Activated T-cell treated with anti-CD3 and anti-CD28 coated beads, Interleukin-2, amount 50 U/mL, for 4 hours (primary cell): ENCODE measurements around the gene SSNA1. TPM values are rescaled to one million over a fixed set of nuclear protein-coding genes. Genes with fewer than 3 reads are reported as not detected.

Experiments used
- ATAC-seq, 2 donors: fragments of 200-7000 bp; cut with Tn5 transposase; one replicate each; pipeline ENCODE4 v1.10.0; 2021
- DNase-seq: peaks from one replicate; pipeline ENCODE4 v3.0.0-alpha.2; 2020
- H3K27me3 Mint-ChIP-seq: one replicate; pipeline ENCODE4 v1.8.0; 2021; ENCODE audit warnings: low read depth, mixed read lengths
- H3K36me3 Mint-ChIP-seq: one replicate; pipeline ENCODE4 v1.8.0; 2022; ENCODE audit warnings: mixed read lengths; ENCODE audit not compliant: insufficient read depth
- H3K4me1 Mint-ChIP-seq: one replicate; pipeline ENCODE4 v1.8.0; 2021; ENCODE audit warnings: low read depth, mixed read lengths
- H3K4me3 Mint-ChIP-seq: one replicate; pipeline ENCODE4 v1.8.0; 2021; ENCODE audit warnings: mild to moderate bottlenecking, moderate library complexity, mixed read lengths
- H3K9me3 Mint-ChIP-seq: one replicate; pipeline ENCODE4 v1.8.0; 2021; ENCODE audit warnings: mixed read lengths
- total RNA-seq, 3 donors: library from RNA; stranded (reverse); gene quantifications; one replicate each; pipeline ENCODE4 v1.2.1, GENCODE V29; 2021

Gene SSNA1
- total RNA-seq, 3 donors from 2014 or later: 144 to 156 (median 150) TPM

GRCh38 chr9:137148242-137148641 is 40.2 kb upstream of the SSNA1 start:
- Mint-ChIP-seq H3K4me1 (no peaks in the 10 kb centered on the region), H3K9me3 (no peaks in the 10 kb centered on the region), H3K27me3 (peaks cover 14% of the 10 kb centered on the region), H3K36me3 (no peaks in the 10 kb centered on the region), H3K4me3 (no peak overlapping the region)
- no peak for DNase-seq
- no peak for ATAC-seq

DNA sequence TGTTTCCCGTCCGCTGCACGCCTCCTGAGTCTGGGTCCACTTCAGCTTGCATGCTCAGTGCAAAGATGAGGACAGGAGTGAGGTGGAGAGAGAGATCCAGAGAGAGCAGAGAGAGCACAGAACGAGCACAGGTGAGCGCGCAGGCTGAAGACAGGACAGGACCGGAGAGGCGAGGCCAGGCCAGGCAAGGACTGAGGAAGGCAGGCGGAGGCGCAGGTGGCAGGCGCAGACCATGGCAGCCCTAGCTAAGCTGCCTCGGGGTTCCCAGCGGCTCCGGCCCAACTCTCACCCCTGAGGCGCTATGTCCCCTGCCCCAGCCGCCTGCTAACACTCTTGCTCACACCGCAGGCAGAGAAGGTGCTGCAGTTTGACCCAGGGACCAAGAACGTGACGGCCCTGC is 39.8 kb upstream of the SSNA1 start:
- ATAC-seq (no peak), DNase-seq (no peak)
- Mint-ChIP-seq H3K4me1 (no peaks in the 10 kb centered on the region), H3K36me3 (no peaks in the 10 kb centered on the region), H3K9me3 (no peaks in the 10 kb centered on the region), H3K27me3 (peaks cover 10% of the 10 kb centered on the region), H3K4me3 (no peak overlapping the region)

DNA sequence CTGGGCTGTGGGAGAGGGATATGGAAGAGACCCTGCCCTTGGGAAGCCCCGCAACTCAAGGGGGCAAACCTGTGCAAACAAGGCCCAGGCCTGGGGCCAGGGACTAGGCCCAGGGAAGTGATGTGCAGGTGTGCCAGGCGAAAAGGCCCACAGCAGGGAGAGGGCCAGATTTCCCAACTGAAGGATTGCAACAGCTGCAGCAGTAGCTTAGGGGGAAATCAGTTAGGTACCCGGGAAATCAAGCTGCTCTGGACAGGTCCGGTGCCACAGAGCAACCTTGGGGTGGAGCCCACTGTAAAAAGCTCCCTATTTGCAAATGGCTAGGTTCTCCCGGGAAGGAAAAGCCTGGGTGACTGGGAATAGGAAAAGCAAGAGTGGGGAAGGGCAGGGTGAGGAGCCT is 39.1 kb upstream of the SSNA1 start:
- no peak for ATAC-seq
- no peak overlapping the region for H3K4me3 Mint-ChIP-seq
- no peaks in the 10 kb centered on the region for H3K9me3 Mint-ChIP-seq
- no peaks in the 10 kb centered on the region for H3K4me1 Mint-ChIP-seq
- no peaks in the 10 kb centered on the region for H3K36me3 Mint-ChIP-seq
- no peak for DNase-seq
- peaks cover 8% of the 10 kb centered on the region for H3K27me3 Mint-ChIP-seq

DNA sequence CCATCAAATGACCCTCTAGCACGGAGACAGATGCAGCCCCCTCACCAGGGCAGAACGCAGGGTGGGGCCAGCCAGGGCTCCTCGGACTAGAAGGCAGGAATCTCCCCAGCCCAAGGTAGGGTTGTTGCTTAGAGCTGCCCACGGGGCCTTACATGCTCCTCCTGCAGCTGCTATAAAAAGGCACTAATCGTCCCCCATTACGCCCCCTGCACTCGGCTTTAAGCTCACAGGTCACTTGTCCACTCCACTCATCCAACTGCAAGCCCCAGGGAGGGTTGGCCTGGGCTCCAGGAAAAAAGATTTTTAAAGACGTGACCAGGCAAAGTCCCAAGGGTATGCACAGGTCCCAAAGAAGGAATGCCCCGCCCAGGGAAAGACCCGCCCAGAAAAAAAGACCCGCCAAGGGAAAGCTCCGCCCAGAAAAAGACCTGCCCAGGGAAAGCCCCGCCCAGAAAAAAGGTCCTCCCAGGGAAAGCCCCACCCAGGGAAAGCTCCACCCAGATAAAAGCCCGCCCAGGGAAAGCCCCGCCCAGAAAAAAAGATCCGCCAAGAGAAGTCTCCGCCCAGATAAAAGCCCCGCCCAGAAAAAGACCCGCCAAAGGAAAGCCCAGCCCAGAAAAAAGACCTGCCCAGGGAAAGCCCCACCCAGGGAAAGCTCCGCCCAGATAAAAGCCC is 38.4 kb upstream of the SSNA1 start:
- Mint-ChIP-seq H3K36me3 (no peaks in the 10 kb centered on the region), H3K4me3 (no peak overlapping the region), H3K9me3 (no peaks in the 10 kb centered on the region), H3K4me1 (no peaks in the 10 kb centered on the region), H3K27me3 (peaks cover 13% of the 10 kb centered on the region)
- ATAC-seq: no peak
- no peak for DNase-seq

GRCh38 chr9:137150617-137151457 is 37.6 kb upstream of the SSNA1 start:
- H3K9me3 Mint-ChIP-seq: no peaks in the 10 kb centered on the region
- peak; percentile 32 for DNase-seq

GRCh38 chr9:137152844-137153405 is 35.6 kb upstream of the SSNA1 start:
- Mint-ChIP-seq H3K4me3 (no peak overlapping the region), H3K9me3 (no peaks in the 10 kb centered on the region), H3K27me3 (peaks cover 27% of the 10 kb centered on the region), H3K4me1 (peaks cover 8% of the 10 kb centered on the region), H3K36me3 (no peaks in the 10 kb centered on the region)
- ATAC-seq: no peak
- DNase-seq: no peak

More at GRCh38 chr9:137150617-137151457, 37.6 kb upstream of the SSNA1 start:
- ATAC-seq: peak; percentile 53 to 57
- no peaks in the 10 kb centered on the region for H3K4me1 Mint-ChIP-seq
- no peaks in the 10 kb centered on the region for H3K36me3 Mint-ChIP-seq
- H3K4me3 Mint-ChIP-seq: no peak overlapping the region
- peaks cover 17% of the 10 kb centered on the region for H3K27me3 Mint-ChIP-seq

DNA sequence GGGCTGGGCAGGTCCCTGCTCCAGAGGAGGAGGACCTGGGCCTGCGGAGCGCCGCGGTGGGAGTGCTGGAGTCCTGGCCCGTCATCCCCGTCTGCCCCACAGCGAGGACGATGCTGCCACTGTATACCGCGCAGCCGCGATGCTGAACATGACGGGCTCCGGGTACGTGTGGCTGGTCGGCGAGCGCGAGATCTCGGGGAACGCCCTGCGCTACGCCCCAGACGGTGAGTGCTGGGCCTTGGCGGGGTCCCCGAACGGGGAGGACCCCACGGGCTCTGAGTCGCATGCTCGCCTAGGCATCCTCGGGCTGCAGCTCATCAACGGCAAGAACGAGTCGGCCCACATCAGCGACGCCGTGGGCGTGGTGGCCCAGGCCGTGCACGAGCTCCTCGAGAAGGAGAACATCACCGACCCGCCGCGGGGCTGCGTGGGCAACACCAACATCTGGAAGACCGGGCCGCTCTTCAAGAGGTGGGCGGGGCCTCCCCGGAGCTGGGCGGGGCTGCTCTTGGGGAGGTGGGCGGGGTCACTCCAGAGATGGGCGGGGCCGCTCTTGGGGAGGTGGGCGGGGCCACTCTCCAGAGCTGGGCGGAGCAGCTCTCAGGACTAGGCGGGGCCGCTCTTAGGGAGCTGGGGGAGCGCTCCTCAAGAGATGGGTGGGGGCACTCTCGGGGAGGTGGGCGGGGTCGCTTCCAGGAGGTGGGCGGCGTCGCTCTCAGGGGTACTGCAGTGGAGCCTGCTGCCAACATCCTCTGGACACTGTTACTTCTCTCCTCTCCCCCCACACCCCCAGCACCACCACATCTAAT is 31.7 kb upstream of the SSNA1 start:
- Mint-ChIP-seq H3K4me3 (peak overlapping the region; percentile 55), H3K36me3 (no peaks in the 10 kb centered on the region), H3K4me1 (peaks cover 19% of the 10 kb centered on the region), H3K27me3 (peaks cover 47% of the 10 kb centered on the region), H3K9me3 (no peaks in the 10 kb centered on the region)
- peak; percentile 62 for DNase-seq
- peak; percentile 69 to 76 for ATAC-seq

DNA sequence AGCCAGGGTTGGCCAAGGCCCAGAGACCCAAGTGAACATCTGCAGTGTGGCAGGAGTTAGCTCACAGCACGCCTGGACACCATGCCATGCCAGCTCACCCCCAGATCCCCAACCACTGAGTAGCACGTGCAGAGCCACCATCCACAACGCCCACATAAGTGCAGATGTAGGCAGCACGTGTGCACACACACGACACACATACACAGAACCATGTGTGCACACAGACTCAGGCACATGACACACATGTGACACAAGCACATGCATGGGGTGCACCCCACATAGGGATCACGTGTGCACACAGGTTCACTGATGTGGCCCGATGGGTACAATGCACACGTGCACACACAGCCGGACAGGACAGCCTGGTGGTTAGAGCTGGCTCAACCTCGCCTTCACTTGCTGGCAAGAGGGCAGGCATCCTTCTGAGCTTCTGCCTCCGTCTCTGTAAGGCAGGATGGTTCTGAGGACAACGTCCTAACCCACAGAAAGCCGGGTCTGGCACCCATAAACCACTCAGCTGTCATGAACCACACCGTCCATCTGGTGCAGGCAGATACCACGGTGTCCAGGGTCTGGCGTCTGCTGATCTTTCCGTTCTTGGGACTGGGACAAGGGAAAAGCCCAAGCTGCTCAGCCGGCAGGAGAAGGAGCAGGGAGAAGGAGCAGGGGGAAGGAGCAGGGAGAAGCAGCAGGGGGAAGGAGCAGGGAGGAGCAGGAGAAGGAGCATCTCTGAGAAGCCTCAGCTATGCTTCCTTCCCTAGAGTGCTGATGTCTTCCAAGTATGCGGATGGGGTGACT is 30.7 kb upstream of the SSNA1 start:
- no peaks in the 10 kb centered on the region for H3K9me3 Mint-ChIP-seq
- ATAC-seq: no peak
- no peak for DNase-seq
- H3K27me3 Mint-ChIP-seq: peaks cover 51% of the 10 kb centered on the region
- H3K36me3 Mint-ChIP-seq: no peaks in the 10 kb centered on the region
- H3K4me3 Mint-ChIP-seq: no peak overlapping the region
- H3K4me1 Mint-ChIP-seq: peaks cover 19% of the 10 kb centered on the region

DNA sequence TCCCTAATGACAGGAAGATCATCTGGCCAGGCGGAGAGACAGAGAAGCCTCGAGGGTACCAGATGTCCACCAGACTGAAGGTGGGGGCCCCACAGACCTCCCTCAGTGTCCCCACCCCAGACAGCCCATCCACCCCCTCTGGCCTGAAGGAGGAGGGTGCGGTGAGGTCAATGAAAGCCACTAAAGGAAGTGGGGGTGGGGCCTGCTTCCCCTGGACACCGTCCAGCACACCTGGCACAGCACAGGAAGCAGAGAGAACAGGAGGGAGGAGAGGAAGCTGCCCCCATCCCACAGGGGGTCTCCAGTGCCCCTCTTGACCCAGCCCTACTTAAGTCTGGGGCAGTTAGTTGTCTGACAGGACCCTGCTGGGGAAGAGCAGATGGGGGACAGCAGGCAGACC is 29.9 kb upstream of the SSNA1 start:
- no peaks in the 10 kb centered on the region for H3K9me3 Mint-ChIP-seq
- H3K36me3 Mint-ChIP-seq: no peaks in the 10 kb centered on the region
- ATAC-seq (no peak), DNase-seq (no peak)
- H3K4me3 Mint-ChIP-seq: no peak overlapping the region
- H3K4me1 Mint-ChIP-seq: peaks cover 19% of the 10 kb centered on the region
- peaks cover 54% of the 10 kb centered on the region for H3K27me3 Mint-ChIP-seq

- H3K27me3 Mint-ChIP-seq: peaks cover 58% of the 10 kb centered on the region
- no peak overlapping the region for H3K4me3 Mint-ChIP-seq
- H3K9me3 Mint-ChIP-seq: no peaks in the 10 kb centered on the region
- DNase-seq (no peak), ATAC-seq (no peak)
- peaks cover 19% of the 10 kb centered on the region for H3K4me1 Mint-ChIP-seq
- H3K36me3 Mint-ChIP-seq: no peaks in the 10 kb centered on the region
Measured at GRCh38 chr9:137159105-137160053, 29.1 kb upstream of the SSNA1 start.

- ATAC-seq (no peak), DNase-seq (no peak)
- Mint-ChIP-seq H3K4me1 (peaks cover 19% of the 10 kb centered on the region), H3K27me3 (peaks cover 58% of the 10 kb centered on the region), H3K36me3 (no peaks in the 10 kb centered on the region), H3K4me3 (no peak overlapping the region), H3K9me3 (no peaks in the 10 kb centered on the region)
Measured at GRCh38 chr9:137160054-137160425, 28.4 kb upstream of the SSNA1 start.

- Mint-ChIP-seq H3K27me3 (peaks cover 62% of the 10 kb centered on the region), H3K36me3 (no peaks in the 10 kb centered on the region), H3K4me3 (no peak overlapping the region), H3K9me3 (no peaks in the 10 kb centered on the region), H3K4me1 (peaks cover 19% of the 10 kb centered on the region)
- DNase-seq (no peak), ATAC-seq (no peak)
Measured at GRCh38 chr9:137160716-137161557, 27.5 kb upstream of the SSNA1 start.
